Loucy (cell line): ENCODE data around the gene PEX5L.

Source experiments
- EZH2phosphoT487 ChIP-seq: fragments of 200-600 bp; IDR thresholded peaks from 2 replicates; pipeline ENCODE4 v1.6.1; 2018; ENCODE audit warnings: antibody characterized with exemption, mild to moderate bottlenecking, moderate library complexity, borderline replicate concordance
- TF ChIP-seq, protein P1 (sequence below): fragments of 200-600 bp; sonication (generic); conservative IDR thresholded peaks from 2 replicates; pipeline ENCODE4 v1.5.1; 2014; ENCODE audit warnings: mild to moderate bottlenecking, antibody characterized with exemption, low read length

- TF ChIP-seq, protein P1, sequence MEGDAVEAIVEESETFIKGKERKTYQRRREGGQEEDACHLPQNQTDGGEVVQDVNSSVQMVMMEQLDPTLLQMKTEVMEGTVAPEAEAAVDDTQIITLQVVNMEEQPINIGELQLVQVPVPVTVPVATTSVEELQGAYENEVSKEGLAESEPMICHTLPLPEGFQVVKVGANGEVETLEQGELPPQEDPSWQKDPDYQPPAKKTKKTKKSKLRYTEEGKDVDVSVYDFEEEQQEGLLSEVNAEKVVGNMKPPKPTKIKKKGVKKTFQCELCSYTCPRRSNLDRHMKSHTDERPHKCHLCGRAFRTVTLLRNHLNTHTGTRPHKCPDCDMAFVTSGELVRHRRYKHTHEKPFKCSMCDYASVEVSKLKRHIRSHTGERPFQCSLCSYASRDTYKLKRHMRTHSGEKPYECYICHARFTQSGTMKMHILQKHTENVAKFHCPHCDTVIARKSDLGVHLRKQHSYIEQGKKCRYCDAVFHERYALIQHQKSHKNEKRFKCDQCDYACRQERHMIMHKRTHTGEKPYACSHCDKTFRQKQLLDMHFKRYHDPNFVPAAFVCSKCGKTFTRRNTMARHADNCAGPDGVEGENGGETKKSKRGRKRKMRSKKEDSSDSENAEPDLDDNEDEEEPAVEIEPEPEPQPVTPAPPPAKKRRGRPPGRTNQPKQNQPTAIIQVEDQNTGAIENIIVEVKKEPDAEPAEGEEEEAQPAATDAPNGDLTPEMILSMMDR = no peak
- no peak for TF ChIP-seq EZH2phosphoT487
Observed at GRCh38 chr3:180048103-180048502, 11.4 kb upstream of the PEX5L start.
